Measurements from ENCODE around the gene FAM171A2.
"Not testable (repeated sequence)": the region's sequence is repeated elsewhere in the genome, so short reads cannot be mapped to it uniquely, and the experiment has no call there.

Gene FAM171A2

GRCh38 chr17:44347206-44348055 lies 16.2 kb downstream of the FAM171A2 start:
- DNase-seq (ENCODE audit: low read depth in 2 of 2) = not testable (repeated sequence)

GRCh38 chr17:44346064-44346844 lies 17.4 kb downstream of the FAM171A2 start:
- DNase-seq (ENCODE audit: low read depth in 2 of 2) = no peak

- DNase-seq (ENCODE audit: low read depth in 2 of 2) = no peak
Measured at GRCh38 chr17:44345454-44346026, 18.1 kb downstream of the FAM171A2 start.

- peak; percentile 64 to 78 for DNase-seq (ENCODE audit: low read depth in 2 of 2)
Measured at GRCh38 chr17:44344939-44345453, 18.7 kb downstream of the FAM171A2 start, which contains the start of gene GRN. Gene GRN (plus strand): TSS chr17:44345302. CDS start chr17:44349165, 3,863 bp downstream.

GRCh38 chr17:44343510-44344209 lies 20.0 kb downstream of the FAM171A2 start:
- DNase-seq (ENCODE audit: low read depth in 2 of 2) = no peak

GRCh38 chr17:44340553-44340952 lies 23.1 kb downstream of the FAM171A2 start:
- not testable (repeated sequence) for DNase-seq (ENCODE audit: low read depth in 2 of 2)

GRCh38 chr17:44338702-44339101 lies 25.0 kb downstream of the FAM171A2 start:
- no peak for DNase-seq (ENCODE audit: low read depth in 2 of 2)

- no peak for DNase-seq (ENCODE audit: low read depth in 2 of 2)
Measured at GRCh38 chr17:44335968-44336367, 27.7 kb downstream of the FAM171A2 start.

GRCh38 chr17:44335564-44335963 lies 28.1 kb downstream of the FAM171A2 start:
- no peak for DNase-seq (ENCODE audit: low read depth in 2 of 2)

GRCh38 chr17:44334727-44335126 lies 28.9 kb downstream of the FAM171A2 start:
- DNase-seq (ENCODE audit: low read depth in 2 of 2) = no peak

GRCh38 chr17:44334315-44334714 lies 29.3 kb downstream of the FAM171A2 start:
- no peak for DNase-seq (ENCODE audit: low read depth in 2 of 2)

GRCh38 chr17:44333371-44333770 lies 30.3 kb downstream of the FAM171A2 start:
- DNase-seq (ENCODE audit: low read depth in 2 of 2) = no peak

GRCh38 chr17:44331249-44331760 lies 32.3 kb downstream of the FAM171A2 start:
- peak in 1 of 2 donors; percentile 56 for DNase-seq (ENCODE audit: low read depth in 2 of 2)

- not testable (repeated sequence) for DNase-seq (ENCODE audit: low read depth in 2 of 2)
Measured at GRCh38 chr17:44330263-44330662, 33.4 kb downstream of the FAM171A2 start.

- not testable (repeated sequence) for DNase-seq (ENCODE audit: low read depth in 2 of 2)
Measured at GRCh38 chr17:44329516-44329915, 34.1 kb downstream of the FAM171A2 start.

GRCh38 chr17:44327715-44328449 lies 35.8 kb downstream of the FAM171A2 start:
- no peak for DNase-seq (ENCODE audit: low read depth in 2 of 2)

- DNase-seq (ENCODE audit: low read depth in 2 of 2) = peak; percentile 87 to 92
Measured at GRCh38 chr17:44326861-44327444, 36.7 kb downstream of the FAM171A2 start.

- DNase-seq (ENCODE audit: low read depth in 2 of 2) = peak; percentile 84 to 91
Measured at GRCh38 chr17:44324571-44325275, 38.9 kb downstream of the FAM171A2 start, which contains the start of gene SLC25A39. Gene SLC25A39 (minus strand): TSS chr17:44324823. CDS start chr17:44323562, 1,261 bp downstream.

- no peak for DNase-seq (ENCODE audit: low read depth in 2 of 2)
Measured at GRCh38 chr17:44324092-44324570, 39.5 kb downstream of the FAM171A2 start.
